H1 (cell line): ENCODE data around the gene PLA2G4A. TPM values are rescaled to one million over a fixed set of nuclear protein-coding genes. Genes with fewer than 3 reads are reported as not detected.
A peak's percentile ranks its signal among the peaks of the same experiment; 100 is the strongest.
"Not testable (repeated sequence)": the region's sequence is repeated elsewhere in the genome, so short reads cannot be mapped to it uniquely, and the experiment has no call there.

Experiments used
- CTCF ChIA-PET: fragments of 300-600 bp; sonication (Branson Sonifier 250); formaldehyde crosslinking; loops from one replicate; lab custom pipeline; 2021; ENCODE audit not compliant: partially characterized antibody; lab: Charles Lee
- POLR2A ChIA-PET: fragments of 300-600 bp; sonication (Branson Sonifier 250); formaldehyde crosslinking; loops from one replicate; lab custom pipeline; 2021; ENCODE audit warnings: inconsistent platforms; ENCODE audit not compliant: partially characterized antibody; lab: Charles Lee
- DNase-seq, 2 experiments: peaks; one replicate each; pipeline versions ENCODE4 v3.0.0 to v3.0.0-alpha.2; 2010 to 2022; ENCODE audit warnings: low spot score in 2 of 2, low read depth in 1 of 2, mixed read lengths in 1 of 2
- FAIRE-seq: peaks from 2 replicates; lab custom pipeline; 2011; peaks lifted over from hg19 to GRCh38; lab: Jason Lieb, UNC
- H2AFZ ChIP-seq: 2 replicates; pipeline ENCODE4 v1.8.1; 2012; ENCODE audit warnings: low read length, inconsistent platforms
- H2AK5ac ChIP-seq: 2 replicates; pipeline ENCODE4 v1.6.1; 2013; ENCODE audit warnings: low read depth, low read length
- H2BK120ac ChIP-seq: replicated peaks from 2 replicates; pipeline ENCODE3; 2013; ENCODE audit warnings: low read depth, low read length, inconsistent platforms
- H2BK12ac ChIP-seq: 2 replicates; pipeline ENCODE4 v1.6.1; 2013; ENCODE audit warnings: low read depth, low read length
- H2BK15ac ChIP-seq: 2 replicates; pipeline ENCODE4 v1.6.1; 2013; ENCODE audit warnings: low read length
- H2BK20ac ChIP-seq: 2 replicates; pipeline ENCODE4 v1.6.1; 2013; ENCODE audit warnings: low read length
- H2BK5ac ChIP-seq: 2 replicates; pipeline ENCODE4 v1.6.1; 2013; ENCODE audit warnings: low read depth, low read length
- H3K14ac ChIP-seq: 2 replicates; pipeline ENCODE4 v1.6.1; 2013; ENCODE audit warnings: inconsistent platforms; ENCODE audit not compliant: insufficient read length
- H3K18ac ChIP-seq: 2 replicates; pipeline ENCODE4 v1.6.1; 2013; ENCODE audit warnings: low read length; ENCODE audit errors: extremely low read depth
- H3K23ac ChIP-seq: 2 replicates; pipeline ENCODE4 v1.6.1; 2013; ENCODE audit warnings: inconsistent platforms; ENCODE audit not compliant: insufficient read length
- H3K23me2 ChIP-seq: 2 replicates; pipeline ENCODE4 v1.6.1; 2013; ENCODE audit warnings: low read depth, low read length
- H3K27ac ChIP-seq: 2 replicates; pipeline ENCODE4 v1.6.1; 2011; ENCODE audit warnings: low read depth, low read length, inconsistent platforms
- H3K27me3 ChIP-seq, 4 experiments: replicated peaks in 1 of 4; 1 replicate in 1 of 4; 2 replicates in 3 of 4; pipeline versions ENCODE4 v1.6.1 to v1.8.1; 2011 to 2013; ENCODE audit warnings: low read length in 3 of 4, mild to moderate bottlenecking in 3 of 4, inconsistent platforms in 2 of 4, mixed read lengths in 2 of 4, moderate library complexity in 1 of 4; ENCODE audit not compliant: control insufficient read depth in 3 of 4, insufficient read depth in 3 of 4; ENCODE audit errors: extremely low read depth in 1 of 4
- H3K36me3 ChIP-seq, 4 experiments: 2 replicates each; pipeline versions ENCODE4 v1.6.1 to v1.8.1; 2011 to 2013; ENCODE audit warnings: mild to moderate bottlenecking in 4 of 4, low read length in 3 of 4, moderate library complexity in 2 of 4, control low read depth in 1 of 4, inconsistent platforms in 1 of 4; ENCODE audit not compliant: insufficient read depth in 4 of 4, control insufficient read depth in 2 of 4
- H3K4ac ChIP-seq: replicated peaks from 2 replicates; pipeline ENCODE3; 2013; ENCODE audit warnings: low read length, low read depth, mixed read lengths, inconsistent platforms; ENCODE audit not compliant: insufficient read length
- H3K4me1 ChIP-seq, 4 experiments: replicated peaks in 1 of 4; 1 replicate in 1 of 4; 2 replicates in 3 of 4; pipeline versions ENCODE4 v1.6.1 to v1.8.1; 2011 to 2013; ENCODE audit warnings: low read length in 3 of 4, inconsistent platforms in 2 of 4, mixed read lengths in 1 of 4; ENCODE audit not compliant: insufficient read depth in 4 of 4, control insufficient read depth in 3 of 4
- H3K4me2 ChIP-seq, 2 experiments: 2 replicates each; pipeline versions ENCODE4 v1.6.1 to v1.8.1; 2011 to 2013; ENCODE audit warnings: low read depth in 2 of 2, low read length in 2 of 2, control low read depth in 1 of 2, inconsistent platforms in 1 of 2, mild to moderate bottlenecking in 1 of 2; ENCODE audit not compliant: insufficient read depth in 1 of 2
- H3K4me3 ChIP-seq, 4 experiments: fragments of 200-600, 300-600 bp in 1 of 4; sonication (generic), shearing (Covaris generic), sonication (Bioruptor Twin) in 1 of 4; 2 replicates each; pipeline versions ENCODE4 v1.5.1 to v1.8.1; 2011 to 2016; ENCODE audit warnings: low read length in 4 of 4, low read depth in 3 of 4, control low read depth in 2 of 4, inconsistent platforms in 2 of 4, mild to moderate bottlenecking in 2 of 4, mixed read lengths in 1 of 4, moderate library complexity in 1 of 4; ENCODE audit not compliant: insufficient read depth in 2 of 4; ENCODE audit errors: extremely low read depth in 1 of 4
- H3K56ac ChIP-seq: replicated peaks from 2 replicates; pipeline ENCODE3; 2013; ENCODE audit warnings: low read depth, mild to moderate bottlenecking, mixed read lengths, low read length, inconsistent platforms; ENCODE audit not compliant: insufficient read length
- H3K79me1 ChIP-seq: 2 replicates; pipeline ENCODE4 v1.6.1; 2013; ENCODE audit warnings: low read depth, low read length, control low read depth
- H3K79me2 ChIP-seq, 2 experiments: 2 replicates each; pipeline versions ENCODE4 v1.6.1 to v1.8.1; 2012 to 2013; ENCODE audit warnings: low read length in 2 of 2, mild to moderate bottlenecking in 2 of 2, inconsistent platforms in 1 of 2; ENCODE audit not compliant: insufficient read depth in 2 of 2, control insufficient read depth in 1 of 2
- H3K9ac ChIP-seq, 4 experiments: replicated peaks in 1 of 4; 1 replicate in 1 of 4; 2 replicates in 3 of 4; pipeline versions ENCODE4 v1.6.1 to v1.8.1; 2011 to 2013; ENCODE audit warnings: low read depth in 3 of 4, low read length in 3 of 4, control low read depth in 2 of 4, mild to moderate bottlenecking in 2 of 4, moderate library complexity in 2 of 4, inconsistent platforms in 1 of 4; ENCODE audit errors: extremely low read depth in 1 of 4
- H3K9me3 ChIP-seq, 2 experiments: 2 replicates each; pipeline versions ENCODE4 v1.6.1 to v1.8.1; 2012 to 2013; ENCODE audit warnings: mild to moderate bottlenecking in 2 of 2, moderate library complexity in 2 of 2, control low read depth in 1 of 2, inconsistent platforms in 1 of 2, low read depth in 1 of 2, low read length in 1 of 2, mixed read lengths in 1 of 2; ENCODE audit not compliant: insufficient read depth in 2 of 2
- H4K20me1 ChIP-seq, 2 experiments: replicated peaks in 1 of 2; 2 replicates each; pipeline versions ENCODE3 to v1.8.1; 2011 to 2013; ENCODE audit warnings: inconsistent platforms in 2 of 2, low read length in 2 of 2, mild to moderate bottlenecking in 1 of 2; ENCODE audit not compliant: insufficient read depth in 2 of 2, control insufficient read depth in 1 of 2
- H4K5ac ChIP-seq: 2 replicates; pipeline ENCODE4 v1.6.1; 2013; ENCODE audit warnings: low read length, low read depth, mixed read lengths, inconsistent platforms; ENCODE audit not compliant: insufficient read length
- H4K8ac ChIP-seq: 2 replicates; pipeline ENCODE4 v1.8.0; 2013; ENCODE audit warnings: mild to moderate bottlenecking, moderate library complexity, low read length, inconsistent platforms; ENCODE audit not compliant: insufficient read depth; ENCODE audit errors: extremely low read depth
- H4K91ac ChIP-seq: replicated peaks from 2 replicates; pipeline ENCODE3; 2013; ENCODE audit warnings: low read length, mixed read lengths, inconsistent platforms; ENCODE audit not compliant: insufficient read length
- CTCF ChIP-seq, 3 experiments: IDR thresholded peaks; 1 replicate in 2 of 3; 2 replicates in 1 of 3; pipeline versions ENCODE4 v1.5.1 to v1.6.1; 2011; ENCODE audit warnings: low read length in 3 of 3, mild to moderate bottlenecking in 3 of 3, inconsistent platforms in 2 of 3, low read depth in 1 of 3, moderate library complexity in 1 of 3; ENCODE audit not compliant: insufficient read depth in 1 of 3; ENCODE audit errors: control extremely low read depth in 1 of 3
- RAD21 ChIP-seq, 2 experiments: IDR thresholded peaks in 1 of 2; conservative IDR thresholded peaks in 1 of 2; 2 replicates each; pipeline ENCODE4 v1.6.1; 2011; ENCODE audit warnings: low read depth in 2 of 2, low read length in 2 of 2, improper control_type of control experiment in 1 of 2, inconsistent platforms in 1 of 2, mild to moderate bottlenecking in 1 of 2, moderate library complexity in 1 of 2
- WGBS, 2 experiments: shearing (Covaris generic) in 1 of 2; methylation state at CpG; one replicate each; pipeline versions ENCODE4 v1.1.6 to v1.1.7; 2013 to 2015; ENCODE audit warnings: low lambda C conversion rate in 2 of 2, mixed read lengths in 2 of 2, inconsistent platforms in 1 of 2, low coverage in 1 of 2, missing lambda C conversion rate in 1 of 2; ENCODE audit not compliant: insufficient replicate concordance in 2 of 2, insufficient coverage in 1 of 2, insufficient read length in 1 of 2; ENCODE audit errors: extremely low coverage in 1 of 2, missing lambda C conversion rate in 1 of 2; 5-methylcytosine and 5-hydroxymethylcytosine counted together
- polyA plus RNA-seq, 7 experiments: library from polyadenylated mRNA; depleted of rRNA in 3 of 7; stranded (reverse) in 5 of 7; unstranded in 2 of 7; fragments of >200 nt in 5 of 7; fragments of 200-250 nt in 2 of 7; gene quantifications; 1 replicate in 5 of 7; 2 replicates in 1 of 7; 4 replicates in 1 of 7; pipeline versions ENCODE4 v1.2.1 to v1.2.3, GENCODE V29; 2011 to 2013; ENCODE audit warnings: missing spikeins in 2 of 7, mixed read lengths in 2 of 7
- total RNA-seq: library from RNA; stranded (reverse); fragmentation: NEBNext Ultra II Directional; extraction: Animal tissue kit (Norgen Biotek cat#: 25700); gene quantifications from 2 replicates; pipeline ENCODE4 v1.2.1, GENCODE V29; 2021

Gene PLA2G4A
- total and polyA plus RNA-seq, 2 of the 8 experiments (the other 6 are each of a cell fraction or from before 2014, with no cell fraction given), result 0.63 to 1.4 TPM

GRCh38 chr1:186917106-186917786 lies 88.5 kb downstream of the PLA2G4A start:
- H3K14ac ChIP-seq, H3K27me3 ChIP-seq, H4K5ac ChIP-seq, H3K79me1 ChIP-seq, H3K4ac ChIP-seq, H4K20me1 ChIP-seq, H3K18ac ChIP-seq, H2BK5ac ChIP-seq, H3K4me3 ChIP-seq, H3K36me3 ChIP-seq, H3K23ac ChIP-seq, H2BK15ac ChIP-seq, H3K4me1 ChIP-seq, H2BK120ac ChIP-seq, H3K9me3 ChIP-seq, H3K79me2 ChIP-seq, H3K27ac ChIP-seq, H2BK12ac ChIP-seq, POLR2A ChIA-PET, H3K23me2 ChIP-seq, H3K9ac ChIP-seq, H2AK5ac ChIP-seq, H3K4me2 ChIP-seq, H3K56ac ChIP-seq, H2BK20ac ChIP-seq: not testable (repeated sequence)
- 82% methylated on average over 14 of the region's 14 CpGs; no CpG with 5 or more reads in 1 of the 2 experiments for WGBS, 2 experiments
- peak overlapping the region; percentile 85; the same call in 1 of the 2 replicates for H4K8ac ChIP-seq
- CTCF ChIA-PET, result interaction anchor here (0.6 to 4.3 kb wide), 33 partner anchors 11 to 1689 kb away, joined by 3 to 33 read pairs (median 3); partner anchors contain the start of gene PTGS2
- TF ChIP-seq RAD21 (IDR thresholded peaks at IDR 0.05 in 1 of 2, conservative IDR thresholded peaks at IDR 0.05 in 1 of 2; ENCODE audit: low read depth in 2 of 2, low read length in 2 of 2) (peak; percentile 38 to 41), CTCF (IDR thresholded peaks at IDR 0.05; ENCODE audit: control extremely low read depth in 1 of 3, insufficient read depth in 1 of 3, low read depth in 1 of 3, low read length in 3 of 3) (peak in 2 of 3 experiments; percentile 21 to 39; a peak in 2 of 4 replicates)
- TF ChIP-seq, all 59 proteins: peak for 2; not testable (repeated sequence) for 57
- not testable (repeated sequence) for FAIRE-seq, H4K91ac ChIP-seq, DNase-seq
- H2AFZ ChIP-seq, result 0 out of 2 replicates have a peak overlapping the region, but pooled peaks have one; percentile 44
